ENCODE measurements around the gene EGFL7.

DNA sequence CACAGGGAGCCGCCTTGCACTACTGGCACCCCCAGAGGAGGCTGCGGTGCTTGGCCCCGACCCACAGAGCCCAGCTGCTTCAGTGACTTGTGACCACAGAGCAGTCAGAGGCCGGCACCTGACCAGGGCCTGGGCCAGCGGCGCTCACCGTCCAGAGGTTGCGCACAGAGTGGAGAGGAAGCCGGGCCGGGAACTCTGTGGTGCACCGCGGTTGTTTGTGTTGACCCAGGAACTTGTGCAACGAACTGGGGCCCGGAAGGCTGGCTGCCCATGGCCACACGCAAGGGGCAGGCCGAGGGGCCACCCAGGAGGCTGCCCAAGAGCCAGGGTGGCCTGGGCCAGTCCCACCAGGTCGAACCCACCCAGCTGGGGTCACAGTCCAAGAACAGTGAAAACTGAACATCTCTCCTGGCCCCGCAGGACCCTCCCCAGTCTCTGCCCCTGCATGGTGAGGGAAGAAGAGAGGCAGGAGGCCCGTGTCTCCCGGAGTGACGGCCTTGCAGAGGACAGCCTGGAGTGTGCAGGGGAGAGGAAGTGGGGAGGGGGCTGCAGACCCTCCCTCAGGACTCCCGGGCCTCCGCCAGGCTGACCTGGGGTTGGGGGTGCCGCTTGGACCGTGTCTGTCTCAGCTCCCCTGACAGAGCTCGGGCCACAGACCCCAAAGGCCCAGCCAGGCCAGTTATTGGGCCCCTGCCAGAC is 42.8 kb upstream of the EGFL7 start:
- no peak for TF ChIP-seq POLR2A (IDR thresholded peaks at IDR 0.05)
- TF ChIP-seq, protein P1, sequence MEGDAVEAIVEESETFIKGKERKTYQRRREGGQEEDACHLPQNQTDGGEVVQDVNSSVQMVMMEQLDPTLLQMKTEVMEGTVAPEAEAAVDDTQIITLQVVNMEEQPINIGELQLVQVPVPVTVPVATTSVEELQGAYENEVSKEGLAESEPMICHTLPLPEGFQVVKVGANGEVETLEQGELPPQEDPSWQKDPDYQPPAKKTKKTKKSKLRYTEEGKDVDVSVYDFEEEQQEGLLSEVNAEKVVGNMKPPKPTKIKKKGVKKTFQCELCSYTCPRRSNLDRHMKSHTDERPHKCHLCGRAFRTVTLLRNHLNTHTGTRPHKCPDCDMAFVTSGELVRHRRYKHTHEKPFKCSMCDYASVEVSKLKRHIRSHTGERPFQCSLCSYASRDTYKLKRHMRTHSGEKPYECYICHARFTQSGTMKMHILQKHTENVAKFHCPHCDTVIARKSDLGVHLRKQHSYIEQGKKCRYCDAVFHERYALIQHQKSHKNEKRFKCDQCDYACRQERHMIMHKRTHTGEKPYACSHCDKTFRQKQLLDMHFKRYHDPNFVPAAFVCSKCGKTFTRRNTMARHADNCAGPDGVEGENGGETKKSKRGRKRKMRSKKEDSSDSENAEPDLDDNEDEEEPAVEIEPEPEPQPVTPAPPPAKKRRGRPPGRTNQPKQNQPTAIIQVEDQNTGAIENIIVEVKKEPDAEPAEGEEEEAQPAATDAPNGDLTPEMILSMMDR (IDR thresholded peaks at IDR 0.05): no peak

Data from adrenal gland (tissue), 5 donors.